ENCODE results near the gene BCLAF1. TPM values are rescaled to one million over a fixed set of nuclear protein-coding genes. Genes with fewer than 3 reads are reported as not detected.

BCLAF1 gene
- total RNA-seq, 1 donor from 2014 or later: 102 TPM

DNA sequence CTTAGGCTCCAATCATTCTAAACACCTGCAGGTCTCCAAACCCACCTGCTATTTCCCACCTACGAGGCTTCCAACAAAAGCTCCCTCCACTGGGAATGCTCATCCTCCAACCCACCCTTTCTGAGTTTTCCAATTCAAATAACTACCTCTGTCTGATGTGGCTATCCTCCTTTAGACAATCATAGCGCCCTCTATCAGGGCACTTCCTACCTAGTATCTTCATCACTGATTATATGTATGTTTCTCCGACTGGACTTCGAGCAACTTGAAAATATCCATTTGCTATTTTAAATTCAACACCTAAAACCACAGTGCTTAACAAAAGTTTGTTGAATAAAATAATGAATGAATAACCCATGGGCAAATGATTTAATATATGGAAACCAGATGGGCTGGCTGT is 80.9 kb downstream of the BCLAF1 start:
- no peak for DNase-seq (ENCODE audit: extremely low read depth, low read depth, low spot score)

Other genes with a start within 250 kb of the BCLAF1 start
- 5.2 and 6.4 TPM in 2 replicates for gene MTFR2, start 39.5 kb downstream of the BCLAF1 start, total RNA-seq